ENCODE data around the gene PTPRF. TPM values are rescaled to one million over a fixed set of nuclear protein-coding genes. Genes with fewer than 3 reads are reported as not detected.

Gene PTPRF
- total and polyA plus RNA-seq, 11 donors, result 0.91 to 74.1 (median 5.8) TPM

- H3K4me1 ChIP-seq, result peaks cover 0 to 24% (median 4%) of the 10 kb centered on the region in 12 donors
- intact Hi-C loops (cut with DNase I), result loop anchor here (5.0 to 10.0 kb wide), 11 partner anchors 125 to 528 kb away; partner anchors contain the start of genes KDM4A (in 5 of the 10), ARTN (in 3 of the 10) and ST3GAL3 (in 1 of the 10)
- peaks cover 0 to 28% (median 0%) of the 10 kb centered on the region in 9 donors for H3K27me3 ChIP-seq
- peak in 3 of 4 donors; percentile 35 to 66 (median 62) for ATAC-seq
- H3K4me3 ChIP-seq, result no peak overlapping the region
- no peak overlapping the region for H3K27ac ChIP-seq
- H3K9me3 ChIP-seq, result no peaks in the 10 kb centered on the region
- WGBS, 4 donors, result 76 to 88% (median 82%) methylated on average over 12 of the region's 12 CpGs
- TF ChIP-seq POLR2A (IDR thresholded peaks at IDR 0.05) (no peak), CTCF (IDR thresholded peaks at IDR 0.05) (no peak)
- no peaks in the 10 kb centered on the region for H3K36me3 ChIP-seq
- DNase-seq, result peak in 1 of 5 donors; percentile 71
Observed at GRCh38 chr1:43527111-43527878, 3.4 kb upstream of the PTPRF start.

- intact Hi-C loops (cut with DNase I), result loop anchor here (2.0 to 10.0 kb wide), 16 partner anchors 120 to 526 kb away; partner anchors contain the start of genes KDM4A (in 6 of the 10), ARTN (in 3 of the 10) and ST3GAL3 (in 1 of the 10)
- Histone ChIP-seq H3K27me3 (peaks cover 0 to 27% (median 0%) of the 10 kb centered on the region in 9 donors), H3K36me3 (no peaks in the 10 kb centered on the region), H3K4me1 (peaks cover 0 to 24% (median 4%) of the 10 kb centered on the region in 12 donors), H3K4me3 (no peak overlapping the region), H3K27ac (peak overlapping the region in 1 of 12 donors; percentile 88), H3K9me3 (no peaks in the 10 kb centered on the region)
- peak; percentile 62 to 77 (median 75) for ATAC-seq
- WGBS, 4 donors, result 19 to 23% (median 21%) methylated on average over 11 of the region's 11 CpGs
- DNase-seq, result peak; percentile 74 to 89 (median 79)
- TF ChIP-seq POLR2A (IDR thresholded peaks at IDR 0.05) (no peak), CTCF (IDR thresholded peaks at IDR 0.05) (peak; percentile 91 to 97 (median 95))
Observed at GRCh38 chr1:43529206-43529731, 1.4 kb upstream of the PTPRF start.

GRCh38 chr1:43531107-43531905 lies 623 bp downstream of the PTPRF start:
- 1 to 2% (median 1%) methylated on average over 33 to 101 of the region's 102 CpGs for WGBS, 4 donors
- ATAC-seq (peak in 2 of 4 donors; percentile 6 to 7), DNase-seq (no peak)
- H3K27me3 ChIP-seq, result peaks cover 0 to 27% (median 0%) of the 10 kb centered on the region in 9 donors
- TF ChIP-seq CTCF (IDR thresholded peaks at IDR 0.05) (no peak), POLR2A (IDR thresholded peaks at IDR 0.05) (no peak)
- peak overlapping the region in 3 of 12 donors; percentile 24 to 88 (median 30) for H3K27ac ChIP-seq
- intact Hi-C loops (cut with DNase I), result loop anchor here in 5 of 10 donors (5.0 to 10.0 kb wide), 4 partner anchors 113 to 406 kb away; partner anchors contain the start of gene KDM4A (in 1 of the 5)
- no peaks in the 10 kb centered on the region for H3K9me3 ChIP-seq
- H3K4me3 ChIP-seq, result peak overlapping the region; percentile 46 to 83 (median 67)
- peaks cover 0 to 24% (median 4%) of the 10 kb centered on the region in 12 donors for H3K4me1 ChIP-seq
- H3K36me3 ChIP-seq, result no peaks in the 10 kb centered on the region
